ENCODE data around the gene HSPA6. TPM values are rescaled to one million over a fixed set of nuclear protein-coding genes. Genes with fewer than 3 reads are reported as not detected.

The HSPA6 gene
- total RNA-seq, 1 experiment from 2014 or later = not detected

GRCh38 chr1:161510477-161510876, 13.9 kb upstream of the HSPA6 start:
- ChIA-PET POLR2A (no interaction called here), CTCF (no interaction called here)
- intact Hi-C loops (cut with micrococcal nuclease) = no loop called here

More at GRCh38 chr1:161510477-161510876, 13.9 kb upstream of the HSPA6 start:
- no peak for DNase-seq (ENCODE audit: low read depth, low spot score)
- H2AFZ ChIP-seq (ENCODE audit: low read depth, low read length, poor library complexity, severe bottlenecking) = no peak overlapping the region
- TF ChIP-seq ZNF274 (IDR thresholded peaks at IDR 0.05; ENCODE audit: low read depth, low read length) (no peak), ZFX (IDR thresholded peaks at IDR 0.05) (no peak), REST (IDR thresholded peaks at IDR 0.05; ENCODE audit: low read depth) (no peak), ATF3 (IDR thresholded peaks at IDR 0.05) (no peak), SP1 (IDR thresholded peaks at IDR 0.05; ENCODE audit: low read depth) (no peak)
- H3K79me2 ChIP-seq (ENCODE audit: insufficient read depth, low read length) = no peaks in the 10 kb centered on the region
- H4K20me1 ChIP-seq (ENCODE audit: insufficient read depth) = no peaks in the 10 kb centered on the region
- H3K27me3 ChIP-seq (ENCODE audit: insufficient read depth, low read length) = no peaks in the 10 kb centered on the region
- H3K9me3 ChIP-seq (ENCODE audit: control insufficient read depth in 1 of 2, insufficient read depth in 1 of 2, low read depth in 1 of 2, low read length in 2 of 2) = no peaks in the 10 kb centered on the region
- H3K4me2 ChIP-seq (ENCODE audit: low read length) = no peak overlapping the region
- no peak for ATAC-seq
- RAD21 ChIA-PET (ENCODE audit: low non-redundant PET in 1 of 2, low total read pairs in 2 of 2, uncharacterized antibody in 2 of 2, unreplicated experiment in 2 of 2) = no interaction called here
- H3K36me3 ChIP-seq (ENCODE audit: control insufficient read depth in 1 of 2, insufficient read depth in 2 of 2, low read length in 2 of 2) = no peaks in the 10 kb centered on the region
- H3K9me2 ChIP-seq (ENCODE audit: insufficient read depth) = no peaks in the 10 kb centered on the region
- no peaks in the 10 kb centered on the region for H3K4me1 ChIP-seq (ENCODE audit: control insufficient read depth in 1 of 2, insufficient read depth in 2 of 2, low read length in 2 of 2)
- H3K9ac ChIP-seq (ENCODE audit: low read length) = no peak overlapping the region
- no TSS peak for BruUV-seq (replicated peaks)
- H3K27ac ChIP-seq (ENCODE audit: low read depth, low read length) = no peak overlapping the region
- no peak overlapping the region for H3K4me3 ChIP-seq (replicated peaks in 1 of 2; ENCODE audit: low read depth in 1 of 2, low read length in 2 of 2)

Measured in HCT116 (cell line).